ENCODE results near the gene FAM174C.

FAM174C gene

GRCh38 chr19:1251330-1252220, 23.8 kb upstream of the FAM174C start:
- DNase-seq: no peak

- no peak for DNase-seq
These were observed 23.0 kb upstream of the FAM174C start for GRCh38 chr19:1252221-1252820.

GRCh38 chr19:1252821-1253513, 22.4 kb upstream of the FAM174C start:
- DNase-seq: no peak

- DNase-seq: no peak
These were observed 21.7 kb upstream of the FAM174C start for GRCh38 chr19:1253514-1254080.

GRCh38 chr19:1254081-1254527, 21.2 kb upstream of the FAM174C start:
- DNase-seq: no peak

- DNase-seq: no peak
These were observed 20.7 kb upstream of the FAM174C start for GRCh38 chr19:1254530-1255185.

GRCh38 chr19:1255186-1256161, 19.9 kb upstream of the FAM174C start:
- no peak for DNase-seq

- DNase-seq: no peak
These were observed 18.5 kb upstream of the FAM174C start for GRCh38 chr19:1256646-1257474.

GRCh38 chr19:1257475-1258162, 17.7 kb upstream of the FAM174C start:
- DNase-seq: no peak

GRCh38 chr19:1258163-1258492, 17.2 kb upstream of the FAM174C start:
- DNase-seq: no peak

GRCh38 chr19:1258707-1259205, 16.6 kb upstream of the FAM174C start:
- no peak for DNase-seq

GRCh38 chr19:1259206-1259875, 16.0 kb upstream of the FAM174C start:
- DNase-seq: no peak

GRCh38 chr19:1259876-1260748, 15.2 kb upstream of the FAM174C start:
- DNase-seq: no peak

GRCh38 chr19:1260749-1261537, 14.4 kb upstream of the FAM174C start:
- peak; percentile 95 for DNase-seq

- no peak for DNase-seq
These were observed 13.9 kb upstream of the FAM174C start for GRCh38 chr19:1261538-1261797.

GRCh38 chr19:1261798-1262622, 13.3 kb upstream of the FAM174C start:
- no peak for DNase-seq

GRCh38 chr19:1262623-1263123, 12.7 kb upstream of the FAM174C start:
- DNase-seq: no peak
